Uterus (tissue), 4 donors: ENCODE results near the gene CABP2. TPM values are rescaled to one million over a fixed set of nuclear protein-coding genes. Genes with fewer than 3 reads are reported as not detected.

Source experiments
- DNase-seq, 2 donors: peaks; one replicate each; pipeline ENCODE4 v3.0.0-alpha.2; 2019 to 2020
- H3K27ac ChIP-seq, 2 donors: fragments of 200-600 bp; sonication (generic); 1 replicate in 1 of 2; 2 replicates in 1 of 2; pipeline ENCODE4 v1.5.1; 2016 to 2018
- H3K27me3 ChIP-seq, 2 donors: fragments of 200-600 bp; sonication (generic); one replicate each; pipeline ENCODE4 v1.5.1; 2018 to 2019; ENCODE audit warnings: control low read depth in 1 of 2
- H3K36me3 ChIP-seq, 2 donors: fragments of 200-600 bp; sonication (generic); one replicate each; pipeline ENCODE4 v1.5.1; 2019; ENCODE audit warnings: control low read depth in 1 of 2
- H3K4me1 ChIP-seq, 2 donors: fragments of 200-600 bp; sonication (generic); one replicate each; pipeline ENCODE4 v1.5.1; 2018 to 2019; ENCODE audit warnings: control low read depth in 1 of 2
- H3K4me3 ChIP-seq, 2 donors: fragments of 200-600 bp; sonication (generic); 1 replicate in 1 of 2; 2 replicates in 1 of 2; pipeline ENCODE4 v1.5.1; 2018 to 2019; ENCODE audit warnings: mild to moderate bottlenecking in 1 of 2
- H3K9me3 ChIP-seq, 2 donors: fragments of 200-600 bp; sonication (generic); one replicate each; pipeline ENCODE4 v1.5.1; 2019; ENCODE audit warnings: control low read depth in 1 of 2
- CTCF ChIP-seq, 4 experiments: fragments of 200-600 bp in 2 of 4; fragments of 450-650 bp in 2 of 4; sonication (generic) in 2 of 4; IDR thresholded peaks; one replicate each; pipeline ENCODE4 v1.5.1; 2016 to 2019; ENCODE audit warnings: antibody characterized with exemption in 4 of 4, mild to moderate bottlenecking in 2 of 4, moderate library complexity in 1 of 4
- POLR2A ChIP-seq, 2 donors: fragments of 450-650 bp; IDR thresholded peaks; one replicate each; pipeline ENCODE4 v1.6.1; 2016; ENCODE audit warnings: antibody characterized with exemption in 2 of 2, mild to moderate bottlenecking in 1 of 2, moderate library complexity in 1 of 2
- intact Hi-C: fragments of 100-400 bp; cut with DNase I; formaldehyde crosslinking; loops from one replicate; pipeline ENCODE4 v1.15.1; 2023; ENCODE audit warnings: low total_unique reads
- total RNA-seq, 4 donors: library from RNA; depleted of rRNA in 3 of 4; stranded (reverse); fragments of >200 nt in 3 of 4; gene quantifications; one replicate each; pipeline versions ENCODE4 v1.1.0 to v1.2.4, GENCODE V29; 2014 to 2023
- donor health status: DM: yes; HTN: yes; CAD: no.

CABP2 gene
- total RNA-seq, 4 donors from 2014 or later: not detected

DNA sequence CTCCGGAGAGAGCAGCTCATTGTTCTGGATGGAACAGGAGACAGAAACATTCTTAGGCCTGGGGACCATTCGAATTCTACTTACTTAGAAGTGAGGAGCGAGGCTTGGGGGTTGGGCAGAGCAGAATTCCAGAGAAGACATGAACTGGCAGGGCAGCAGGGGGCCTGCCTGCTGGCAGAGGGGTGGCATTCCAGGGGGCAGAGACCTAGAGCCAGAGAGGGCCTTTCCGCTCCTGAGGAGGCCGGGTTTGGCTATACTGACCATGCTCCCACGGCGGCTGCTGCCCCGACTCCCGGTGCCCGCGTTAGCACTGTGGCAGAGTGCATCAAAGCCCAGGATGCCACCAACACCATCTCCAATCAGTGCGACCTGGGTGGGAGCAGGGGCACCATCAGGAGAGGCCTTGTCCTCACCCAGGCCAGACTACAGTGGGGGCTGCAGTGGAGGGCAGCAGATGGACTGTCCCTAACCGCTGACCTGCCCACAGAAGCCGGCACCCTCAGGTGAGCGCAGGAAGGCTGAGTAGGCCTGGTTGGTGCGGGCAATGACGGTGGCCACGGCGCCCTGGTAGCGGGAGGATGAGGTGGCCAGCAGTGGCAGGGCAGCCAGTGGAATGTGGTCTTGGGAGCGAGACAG, 25.5 kb downstream of the CABP2 start:
- no peaks in the 10 kb centered on the region for H3K36me3 ChIP-seq
- DNase-seq: no peak
- H3K4me3 ChIP-seq: no peak overlapping the region
- H3K9me3 ChIP-seq: no peaks in the 10 kb centered on the region
- intact Hi-C loops: no loop called here
- TF ChIP-seq CTCF (IDR thresholded peaks at IDR 0.05) (no peak), POLR2A (IDR thresholded peaks at IDR 0.05) (no peak)
- H3K27ac ChIP-seq: no peak overlapping the region
- no peaks in the 10 kb centered on the region for H3K4me1 ChIP-seq
- no peaks in the 10 kb centered on the region for H3K27me3 ChIP-seq

GRCh38 chr11:67496113-67496512, 27.1 kb downstream of the CABP2 start:
- Histone ChIP-seq H3K4me1 (no peaks in the 10 kb centered on the region), H3K27ac (no peak overlapping the region), H3K27me3 (no peaks in the 10 kb centered on the region), H3K36me3 (no peaks in the 10 kb centered on the region), H3K4me3 (no peak overlapping the region), H3K9me3 (no peaks in the 10 kb centered on the region)
- intact Hi-C loops: no loop called here
- TF ChIP-seq CTCF (IDR thresholded peaks at IDR 0.05) (no peak), POLR2A (IDR thresholded peaks at IDR 0.05) (no peak)
- DNase-seq: no peak

DNA sequence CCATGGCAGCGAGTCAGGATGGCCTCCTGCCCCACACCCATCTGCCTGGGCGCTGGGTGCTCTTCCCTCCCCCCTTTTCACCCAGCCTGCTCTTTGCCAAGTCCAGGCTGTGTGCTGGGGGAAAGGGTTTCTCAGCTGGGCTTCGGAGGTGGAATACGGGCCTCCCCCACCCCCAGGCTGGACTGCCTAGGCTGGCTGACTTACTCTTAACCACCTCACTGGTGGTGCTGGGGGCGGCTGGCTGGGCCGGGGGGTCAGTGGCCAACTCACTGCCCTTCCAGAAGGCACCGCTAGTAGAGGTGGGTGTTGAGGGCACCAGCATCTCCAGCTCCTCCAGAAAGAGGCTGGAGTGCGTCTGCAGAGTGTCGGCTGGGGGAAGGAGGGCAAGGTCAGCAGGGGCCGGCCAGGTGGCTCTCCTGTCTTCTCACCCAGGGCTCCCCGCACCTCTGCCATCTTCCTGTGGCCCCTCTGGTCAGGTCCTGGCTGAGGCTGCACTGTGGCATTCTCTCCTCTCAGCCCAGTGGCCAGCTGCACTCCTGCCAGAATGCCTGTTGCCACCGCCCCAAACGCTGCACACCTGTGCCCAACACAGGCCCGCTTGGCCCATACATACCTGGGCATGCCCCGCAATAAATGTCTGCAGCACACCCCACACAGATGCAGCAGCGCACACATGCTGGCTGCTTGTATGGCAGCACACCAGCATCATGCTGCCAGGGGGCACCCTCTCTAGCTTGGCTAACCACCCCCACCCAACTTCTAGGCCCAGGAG, 27.8 kb downstream of the CABP2 start:
- no peak for DNase-seq
- Histone ChIP-seq H3K36me3 (no peaks in the 10 kb centered on the region), H3K27ac (no peak overlapping the region)

DNA sequence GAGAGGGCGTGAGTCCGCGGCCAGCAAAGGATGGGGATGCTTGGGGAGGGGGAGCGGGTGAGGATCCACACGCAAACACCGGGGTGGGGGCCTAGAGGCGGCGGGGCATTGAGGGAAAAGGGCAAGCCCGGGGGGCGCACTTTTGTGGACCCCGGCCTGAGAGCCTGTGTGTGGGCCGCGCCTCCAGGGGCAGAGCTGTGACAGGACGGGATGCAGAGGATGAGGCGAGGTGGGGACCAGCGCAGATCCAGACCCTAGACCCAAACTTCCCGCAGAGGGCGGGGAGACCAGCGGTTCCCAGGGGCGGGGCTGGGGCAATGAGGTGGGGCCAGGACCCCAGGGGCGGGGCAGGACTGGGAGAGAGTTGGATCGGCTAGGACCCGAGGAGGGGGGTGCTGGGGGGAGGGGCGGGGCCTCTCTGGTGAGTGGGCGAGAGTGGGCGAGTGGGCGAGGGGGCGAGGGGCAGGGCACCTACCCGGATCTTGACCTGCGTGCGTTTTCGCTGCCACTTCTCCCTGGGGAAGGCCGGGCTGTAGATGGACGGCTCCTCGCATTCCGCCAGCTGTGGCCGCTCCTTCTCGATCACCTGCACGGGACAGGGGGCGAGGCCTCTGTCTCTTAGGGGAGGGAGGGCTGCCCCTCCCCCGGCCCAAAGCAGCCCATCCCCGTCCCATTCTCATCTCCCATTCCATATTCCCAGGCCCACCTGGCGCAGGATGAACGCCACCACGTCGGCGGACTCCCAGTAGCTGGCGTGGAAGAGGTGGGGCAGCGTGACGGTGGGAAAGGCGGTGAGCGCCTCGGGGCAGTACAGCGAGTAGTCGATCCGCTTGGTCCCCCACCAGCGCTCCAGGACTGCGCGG, 28.6 kb downstream of the CABP2 start:
- Histone ChIP-seq H3K27me3 (no peaks in the 10 kb centered on the region), H3K9me3 (no peaks in the 10 kb centered on the region), H3K36me3 (no peaks in the 10 kb centered on the region), H3K4me3 (no peak overlapping the region), H3K4me1 (no peaks in the 10 kb centered on the region), H3K27ac (no peak overlapping the region)
- DNase-seq: no peak
- TF ChIP-seq CTCF (IDR thresholded peaks at IDR 0.05): no peak
- TF ChIP-seq POLR2A (IDR thresholded peaks at IDR 0.05): no peak
- intact Hi-C loops: no loop called here

More for the DNA sequence above, 27.8 kb downstream of the CABP2 start:
- no peak for TF ChIP-seq CTCF (IDR thresholded peaks at IDR 0.05)
- TF ChIP-seq POLR2A (IDR thresholded peaks at IDR 0.05): no peak
- H3K4me3 ChIP-seq: no peak overlapping the region
- no peaks in the 10 kb centered on the region for H3K27me3 ChIP-seq
- intact Hi-C loops: no loop called here
- no peaks in the 10 kb centered on the region for H3K9me3 ChIP-seq
- H3K4me1 ChIP-seq: no peaks in the 10 kb centered on the region
